Measurements from ENCODE around the gene TDRD6. TPM values are rescaled to one million over a fixed set of nuclear protein-coding genes. Genes with fewer than 3 reads are reported as not detected.

Gene TDRD6
- total and polyA plus RNA-seq, 3 donors from 2014 or later = 28.1 to 51.3 (median 42.2) TPM

GRCh38 chr6:46704562-46704961, 16.9 kb downstream of the TDRD6 start:
- TF ChIP-seq POLR2A (IDR thresholded peaks at IDR 0.05) = no peak
- TF ChIP-seq, protein P1, sequence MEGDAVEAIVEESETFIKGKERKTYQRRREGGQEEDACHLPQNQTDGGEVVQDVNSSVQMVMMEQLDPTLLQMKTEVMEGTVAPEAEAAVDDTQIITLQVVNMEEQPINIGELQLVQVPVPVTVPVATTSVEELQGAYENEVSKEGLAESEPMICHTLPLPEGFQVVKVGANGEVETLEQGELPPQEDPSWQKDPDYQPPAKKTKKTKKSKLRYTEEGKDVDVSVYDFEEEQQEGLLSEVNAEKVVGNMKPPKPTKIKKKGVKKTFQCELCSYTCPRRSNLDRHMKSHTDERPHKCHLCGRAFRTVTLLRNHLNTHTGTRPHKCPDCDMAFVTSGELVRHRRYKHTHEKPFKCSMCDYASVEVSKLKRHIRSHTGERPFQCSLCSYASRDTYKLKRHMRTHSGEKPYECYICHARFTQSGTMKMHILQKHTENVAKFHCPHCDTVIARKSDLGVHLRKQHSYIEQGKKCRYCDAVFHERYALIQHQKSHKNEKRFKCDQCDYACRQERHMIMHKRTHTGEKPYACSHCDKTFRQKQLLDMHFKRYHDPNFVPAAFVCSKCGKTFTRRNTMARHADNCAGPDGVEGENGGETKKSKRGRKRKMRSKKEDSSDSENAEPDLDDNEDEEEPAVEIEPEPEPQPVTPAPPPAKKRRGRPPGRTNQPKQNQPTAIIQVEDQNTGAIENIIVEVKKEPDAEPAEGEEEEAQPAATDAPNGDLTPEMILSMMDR (IDR thresholded peaks at IDR 0.05) = no peak
- Histone ChIP-seq H3K4me1 (no peaks in the 10 kb centered on the region), H3K9me3 (no peaks in the 10 kb centered on the region), H3K36me3 (ENCODE audit: low read depth, missing control alignments) (no peaks in the 10 kb centered on the region), H3K4me3 (no peak overlapping the region), H3K27me3 (no peaks in the 10 kb centered on the region), H3K27ac (no peak overlapping the region)
- 10 to 50% methylated on average over 3 of the region's 3 CpGs for WGBS, 2 donors
- intact Hi-C loops (cut with DNase I; ENCODE audit: low total_unique reads) = no loop called here
- DNase-seq = peak; percentile 23

DNA sequence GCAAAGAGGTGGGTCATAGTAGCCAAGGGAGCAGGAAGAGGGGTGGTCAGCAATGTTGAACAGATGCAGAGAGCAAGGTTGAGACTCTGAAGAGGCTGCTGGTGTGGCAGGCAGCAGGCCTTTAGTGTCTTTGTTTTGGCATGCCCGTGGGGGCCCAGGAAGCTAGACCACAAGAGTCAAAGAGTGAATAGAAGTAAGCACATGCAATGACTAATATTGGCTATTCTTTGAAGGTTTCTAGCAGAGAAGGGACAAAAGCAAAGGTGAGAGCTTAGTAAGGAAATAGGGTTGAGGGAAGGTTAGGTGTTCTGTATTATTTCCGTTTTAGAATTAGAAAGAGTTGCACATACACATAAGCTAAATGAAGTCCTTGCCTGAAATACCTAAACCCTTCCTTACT, 18.8 kb downstream of the TDRD6 start:
- no peaks in the 10 kb centered on the region for H3K9me3 ChIP-seq
- TF ChIP-seq, protein P1 (IDR thresholded peaks at IDR 0.05) = no peak
- H3K4me3 ChIP-seq = no peak overlapping the region
- whole genome bisulfite sequencing, 2 donors = 83 to 90% methylated on average over 2 of the region's 2 CpGs
- intact Hi-C loops (cut with DNase I; ENCODE audit: low total_unique reads) = no loop called here
- H3K27me3 ChIP-seq = no peaks in the 10 kb centered on the region
- H3K36me3 ChIP-seq (ENCODE audit: low read depth, missing control alignments) = no peaks in the 10 kb centered on the region
- no peak for DNase-seq
- H3K27ac ChIP-seq = no peak overlapping the region
- H3K4me1 ChIP-seq = no peaks in the 10 kb centered on the region

- intact Hi-C loops (cut with DNase I; ENCODE audit: low total_unique reads) = no loop called here
- no peak overlapping the region for H3K4me3 ChIP-seq
- no peaks in the 10 kb centered on the region for H3K4me1 ChIP-seq
- H3K27me3 ChIP-seq = no peaks in the 10 kb centered on the region
- no peaks in the 10 kb centered on the region for H3K36me3 ChIP-seq (ENCODE audit: low read depth, missing control alignments)
- WGBS, 2 donors = 97 to 100% methylated on average over 1 of the region's 1 CpG
- no peaks in the 10 kb centered on the region for H3K9me3 ChIP-seq
- DNase-seq = no peak
- TF ChIP-seq POLR2A (IDR thresholded peaks at IDR 0.05) = no peak
- TF ChIP-seq, protein P1 (IDR thresholded peaks at IDR 0.05) = no peak
- no peak overlapping the region for H3K27ac ChIP-seq
These were observed 23.8 kb downstream of the TDRD6 start for GRCh38 chr6:46711491-46711890.

DNA sequence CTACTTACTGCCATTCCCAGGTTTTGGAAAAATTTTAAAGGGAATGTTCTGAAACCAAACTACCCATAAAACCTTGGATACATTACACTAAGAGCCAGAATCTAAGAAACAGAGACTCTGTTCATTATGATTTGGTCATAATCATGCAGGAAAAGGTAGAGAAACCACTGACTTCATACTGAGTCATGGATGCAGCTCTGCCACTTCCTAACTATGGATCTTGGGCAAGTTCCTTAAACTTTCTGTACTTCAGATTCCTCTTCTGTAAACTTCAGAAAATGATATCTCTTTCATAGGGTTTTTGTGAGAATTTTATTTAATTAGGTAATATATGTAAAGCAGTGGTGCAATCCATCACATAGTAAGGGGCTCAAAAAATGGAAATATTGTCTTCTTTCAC, 27.5 kb downstream of the TDRD6 start:
- H3K4me1 ChIP-seq = no peaks in the 10 kb centered on the region
- no peaks in the 10 kb centered on the region for H3K36me3 ChIP-seq (ENCODE audit: low read depth, missing control alignments)
- H3K4me3 ChIP-seq = no peak overlapping the region
- no peak for TF ChIP-seq POLR2A (IDR thresholded peaks at IDR 0.05)
- TF ChIP-seq, protein P1 (IDR thresholded peaks at IDR 0.05) = no peak
- no peak for DNase-seq
- intact Hi-C loops (cut with DNase I; ENCODE audit: low total_unique reads) = no loop called here
- no peaks in the 10 kb centered on the region for H3K27me3 ChIP-seq
- no peaks in the 10 kb centered on the region for H3K9me3 ChIP-seq
- no peak overlapping the region for H3K27ac ChIP-seq

DNA sequence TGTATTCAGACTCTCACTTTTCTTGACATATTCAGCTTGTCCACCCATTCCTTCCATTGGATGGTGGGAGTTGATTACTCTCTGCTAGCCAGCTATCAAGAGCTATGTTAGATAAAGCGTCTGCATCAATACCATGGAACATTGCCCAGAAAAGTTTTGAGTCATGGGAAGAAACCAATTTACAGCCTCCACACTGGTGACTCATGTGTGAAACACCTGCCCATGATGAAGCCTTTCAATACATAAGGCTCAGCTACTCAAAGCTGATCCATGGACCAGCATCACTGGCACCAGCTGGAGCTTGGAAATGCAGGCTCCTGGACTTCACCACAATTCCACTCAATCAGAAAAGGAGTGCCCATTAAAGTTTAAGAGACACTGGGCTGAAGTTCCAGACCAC, 31.4 kb downstream of the TDRD6 start:
- Histone ChIP-seq H3K4me3 (no peak overlapping the region), H3K4me1 (no peaks in the 10 kb centered on the region), H3K27ac (no peak overlapping the region), H3K36me3 (ENCODE audit: low read depth, missing control alignments) (no peaks in the 10 kb centered on the region), H3K9me3 (no peaks in the 10 kb centered on the region), H3K27me3 (no peaks in the 10 kb centered on the region)
- intact Hi-C loops (cut with DNase I; ENCODE audit: low total_unique reads) = no loop called here
- TF ChIP-seq, protein P1 (IDR thresholded peaks at IDR 0.05) = no peak
- TF ChIP-seq POLR2A (IDR thresholded peaks at IDR 0.05) = no peak
- no peak for DNase-seq
- WGBS, 2 donors = 61 to 69% methylated on average over 1 of the region's 1 CpG

All from testis (tissue), 3 donors.